ENCODE measurements around the gene OSER1. TPM values are rescaled to one million over a fixed set of nuclear protein-coding genes. Genes with fewer than 3 reads are reported as not detected.

The OSER1 gene
- total RNA-seq, 1 donor from 2014 or later = 28.0 TPM

GRCh38 chr20:44171775-44172571 lies 38.6 kb downstream of the OSER1 start:
- intact Hi-C loops (cut with DNase I) = no loop called here
- peaks cover 1% of the 10 kb centered on the region for H3K4me1 ChIP-seq
- no peak for DNase-seq (ENCODE audit: extremely low spot score in 2 of 2)
- no peak for TF ChIP-seq CTCF (IDR thresholded peaks at IDR 0.05)
- TF ChIP-seq POLR2AphosphoS5 (IDR thresholded peaks at IDR 0.05; ENCODE audit: insufficient read depth in 1 of 2, low read depth in 1 of 2) = no peak
- TF ChIP-seq POLR2A (IDR thresholded peaks at IDR 0.05) = no peak
- H3K4me3 ChIP-seq = no peak overlapping the region
- no peak overlapping the region for H3K27ac ChIP-seq
- H3K36me3 ChIP-seq = no peaks in the 10 kb centered on the region
- H3K27me3 ChIP-seq = no peaks in the 10 kb centered on the region
- no peaks in the 10 kb centered on the region for H3K9me3 ChIP-seq

- Histone ChIP-seq H3K27me3 (no peaks in the 10 kb centered on the region), H3K27ac (no peak overlapping the region), H3K9me3 (no peaks in the 10 kb centered on the region), H3K36me3 (no peaks in the 10 kb centered on the region), H3K4me3 (no peak overlapping the region), H3K4me1 (no peaks in the 10 kb centered on the region)
- TF ChIP-seq CTCF (IDR thresholded peaks at IDR 0.05) = no peak
- no peak for TF ChIP-seq POLR2A (IDR thresholded peaks at IDR 0.05)
- no peak for TF ChIP-seq POLR2AphosphoS5 (IDR thresholded peaks at IDR 0.05; ENCODE audit: insufficient read depth in 1 of 2, low read depth in 1 of 2)
- DNase-seq (ENCODE audit: extremely low spot score in 2 of 2) = no peak
- intact Hi-C loops (cut with DNase I) = no loop called here
Measured at GRCh38 chr20:44170816-44171410, 39.7 kb downstream of the OSER1 start.

GRCh38 chr20:44167736-44168135 lies 42.8 kb downstream of the OSER1 start:
- no peaks in the 10 kb centered on the region for H3K27me3 ChIP-seq
- TF ChIP-seq POLR2AphosphoS5 (IDR thresholded peaks at IDR 0.05; ENCODE audit: insufficient read depth in 1 of 2, low read depth in 1 of 2) (no peak), CTCF (IDR thresholded peaks at IDR 0.05) (no peak)
- no peak overlapping the region for H3K4me3 ChIP-seq
- no peak overlapping the region for H3K27ac ChIP-seq
- no peak for DNase-seq (ENCODE audit: extremely low spot score in 2 of 2)
- intact Hi-C loops (cut with DNase I) = no loop called here
- H3K4me1 ChIP-seq = no peaks in the 10 kb centered on the region
- H3K36me3 ChIP-seq = no peaks in the 10 kb centered on the region
- no peaks in the 10 kb centered on the region for H3K9me3 ChIP-seq

- no peak for DNase-seq (ENCODE audit: extremely low spot score in 2 of 2)
- peak in 1 of 2 donors; percentile 35 for TF ChIP-seq POLR2AphosphoS5 (IDR thresholded peaks at IDR 0.05; ENCODE audit: insufficient read depth in 1 of 2, low read depth in 1 of 2)
- no peak for TF ChIP-seq POLR2A (IDR thresholded peaks at IDR 0.05)
- Histone ChIP-seq H3K4me3 (no peak overlapping the region), H3K27ac (no peak overlapping the region), H3K27me3 (no peaks in the 10 kb centered on the region), H3K4me1 (no peaks in the 10 kb centered on the region), H3K36me3 (no peaks in the 10 kb centered on the region), H3K9me3 (no peaks in the 10 kb centered on the region)
- intact Hi-C loops (cut with DNase I) = no loop called here
Measured at GRCh38 chr20:44166477-44166876, 44.1 kb downstream of the OSER1 start.

DNA sequence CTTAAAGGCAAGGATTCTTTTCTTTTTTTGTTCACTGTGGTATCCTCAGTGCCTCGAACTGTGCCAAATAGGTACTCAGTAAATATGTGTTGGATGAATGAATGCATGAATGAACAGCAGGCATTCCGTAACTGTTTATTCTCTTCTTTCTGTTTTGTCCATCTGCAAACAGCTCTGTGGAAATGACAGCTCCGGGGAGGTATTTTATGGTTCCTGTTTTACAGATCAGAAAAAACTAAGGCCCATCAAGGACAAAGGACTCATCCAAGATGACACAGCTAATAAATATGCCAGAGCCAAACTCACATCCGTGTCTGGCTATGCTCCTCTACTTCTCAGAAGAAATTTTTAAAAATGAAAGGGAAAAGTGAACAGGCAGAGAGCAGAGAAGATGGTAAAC lies 44.6 kb downstream of the OSER1 start:
- no peak for DNase-seq (ENCODE audit: extremely low spot score in 2 of 2)
- no peaks in the 10 kb centered on the region for H3K36me3 ChIP-seq
- TF ChIP-seq CTCF (IDR thresholded peaks at IDR 0.05) = no peak
- H3K4me1 ChIP-seq = no peaks in the 10 kb centered on the region
- no peaks in the 10 kb centered on the region for H3K27me3 ChIP-seq
- H3K27ac ChIP-seq = no peak overlapping the region
- no peaks in the 10 kb centered on the region for H3K9me3 ChIP-seq
- no peak overlapping the region for H3K4me3 ChIP-seq
- intact Hi-C loops (cut with DNase I) = no loop called here

Measured in vagina (tissue), 2 donors.